ENCODE data around the gene CAP1. TPM values are rescaled to one million over a fixed set of nuclear protein-coding genes. Genes with fewer than 3 reads are reported as not detected.
A peak's percentile ranks its signal among the peaks of the same experiment; 100 is the strongest.

CAP1 gene
- total and polyA plus RNA-seq, 9 of the 15 experiments (the other 6 are each of a cell fraction or from before 2014, with no cell fraction given), result 230 to 658 (median 281) TPM

DNA sequence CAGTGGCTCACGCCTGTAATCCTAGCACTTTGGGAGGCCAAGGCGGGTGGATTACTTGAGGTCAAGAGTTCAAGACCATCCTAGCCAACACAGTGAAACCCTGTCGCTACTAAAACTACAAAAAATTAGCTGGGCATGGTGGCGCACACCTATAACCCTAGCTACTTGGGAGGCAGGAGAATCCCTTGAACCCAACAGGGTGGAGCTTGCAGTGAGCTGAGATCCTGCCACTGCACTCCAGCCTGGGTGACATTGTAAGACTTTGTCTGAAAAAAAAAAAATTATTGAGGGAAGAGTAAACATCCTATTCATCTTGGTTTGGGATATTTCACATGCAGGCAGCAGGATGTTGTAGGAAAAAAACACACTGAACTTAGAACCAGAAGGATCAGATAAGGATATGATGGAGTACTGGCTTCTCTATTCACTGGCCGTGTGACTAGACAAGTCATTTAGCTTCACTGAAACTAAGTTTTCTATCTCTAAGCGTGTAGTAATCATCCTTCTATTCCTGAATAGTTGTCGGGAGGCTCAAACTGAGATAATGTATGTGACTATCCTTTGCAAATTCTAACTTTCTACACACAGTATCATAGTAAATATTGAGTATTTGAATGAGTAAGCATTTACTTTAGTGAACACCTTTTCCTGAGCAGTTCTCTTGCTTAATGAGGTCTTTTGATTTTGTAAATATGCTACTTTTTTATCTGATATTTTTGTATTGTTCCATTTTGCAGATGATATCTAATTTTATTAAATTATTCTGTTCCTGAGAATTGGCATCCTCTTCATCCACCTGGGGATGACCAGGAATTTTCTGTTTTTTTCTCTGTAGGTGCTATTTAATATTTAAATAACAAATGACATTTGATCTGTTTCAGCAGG lies 18.2 kb downstream of the CAP1 start (continued):
- TF ChIP-seq, protein P1, sequence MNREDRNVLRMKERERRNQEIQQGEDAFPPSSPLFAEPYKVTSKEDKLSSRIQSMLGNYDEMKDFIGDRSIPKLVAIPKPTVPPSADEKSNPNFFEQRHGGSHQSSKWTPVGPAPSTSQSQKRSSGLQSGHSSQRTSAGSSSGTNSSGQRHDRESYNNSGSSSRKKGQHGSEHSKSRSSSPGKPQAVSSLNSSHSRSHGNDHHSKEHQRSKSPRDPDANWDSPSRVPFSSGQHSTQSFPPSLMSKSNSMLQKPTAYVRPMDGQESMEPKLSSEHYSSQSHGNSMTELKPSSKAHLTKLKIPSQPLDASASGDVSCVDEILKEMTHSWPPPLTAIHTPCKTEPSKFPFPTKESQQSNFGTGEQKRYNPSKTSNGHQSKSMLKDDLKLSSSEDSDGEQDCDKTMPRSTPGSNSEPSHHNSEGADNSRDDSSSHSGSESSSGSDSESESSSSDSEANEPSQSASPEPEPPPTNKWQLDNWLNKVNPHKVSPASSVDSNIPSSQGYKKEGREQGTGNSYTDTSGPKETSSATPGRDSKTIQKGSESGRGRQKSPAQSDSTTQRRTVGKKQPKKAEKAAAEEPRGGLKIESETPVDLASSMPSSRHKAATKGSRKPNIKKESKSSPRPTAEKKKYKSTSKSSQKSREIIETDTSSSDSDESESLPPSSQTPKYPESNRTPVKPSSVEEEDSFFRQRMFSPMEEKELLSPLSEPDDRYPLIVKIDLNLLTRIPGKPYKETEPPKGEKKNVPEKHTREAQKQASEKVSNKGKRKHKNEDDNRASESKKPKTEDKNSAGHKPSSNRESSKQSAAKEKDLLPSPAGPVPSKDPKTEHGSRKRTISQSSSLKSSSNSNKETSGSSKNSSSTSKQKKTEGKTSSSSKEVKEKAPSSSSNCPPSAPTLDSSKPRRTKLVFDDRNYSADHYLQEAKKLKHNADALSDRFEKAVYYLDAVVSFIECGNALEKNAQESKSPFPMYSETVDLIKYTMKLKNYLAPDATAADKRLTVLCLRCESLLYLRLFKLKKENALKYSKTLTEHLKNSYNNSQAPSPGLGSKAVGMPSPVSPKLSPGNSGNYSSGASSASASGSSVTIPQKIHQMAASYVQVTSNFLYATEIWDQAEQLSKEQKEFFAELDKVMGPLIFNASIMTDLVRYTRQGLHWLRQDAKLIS (CRISPR knock-in tag; IDR thresholded peaks at IDR 0.05), result no peak
- no peak for TF ChIP-seq ZNF717 (CRISPR knock-in tag; IDR thresholded peaks at IDR 0.05)
- 0 out of 2 replicates have a peak, but pooled peaks have one; percentile 76 for TF ChIP-seq ELF2 (CRISPR knock-in tag; IDR thresholded peaks at IDR 0.05)
- TF ChIP-seq MEF2D (tag; conservative IDR thresholded peaks at IDR 0.05; ENCODE audit: low read depth), result no peak
- TF ChIP-seq, protein P2, sequence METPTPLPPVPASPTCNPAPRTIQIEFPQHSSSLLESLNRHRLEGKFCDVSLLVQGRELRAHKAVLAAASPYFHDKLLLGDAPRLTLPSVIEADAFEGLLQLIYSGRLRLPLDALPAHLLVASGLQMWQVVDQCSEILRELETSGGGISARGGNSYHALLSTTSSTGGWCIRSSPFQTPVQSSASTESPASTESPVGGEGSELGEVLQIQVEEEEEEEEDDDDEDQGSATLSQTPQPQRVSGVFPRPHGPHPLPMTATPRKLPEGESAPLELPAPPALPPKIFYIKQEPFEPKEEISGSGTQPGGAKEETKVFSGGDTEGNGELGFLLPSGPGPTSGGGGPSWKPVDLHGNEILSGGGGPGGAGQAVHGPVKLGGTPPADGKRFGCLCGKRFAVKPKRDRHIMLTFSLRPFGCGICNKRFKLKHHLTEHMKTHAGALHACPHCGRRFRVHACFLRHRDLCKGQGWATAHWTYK (CRISPR knock-in tag; IDR thresholded peaks at IDR 0.05), result no peak
- no peak for TF ChIP-seq YY1 (IDR thresholded peaks at IDR 0.05; ENCODE audit: borderline replicate concordance in 1 of 3, control insufficient read depth in 1 of 3, extremely low read depth in 1 of 3, insufficient read depth in 3 of 3, insufficient read length in 1 of 3, insufficient replicate concordance in 2 of 3, low read depth in 1 of 3, low read length in 2 of 3)
- 0 out of 2 replicates have a peak, but pooled peaks have one; percentile 7 for TF ChIP-seq MAFF (IDR thresholded peaks at IDR 0.05; ENCODE audit: low read length)
- TF ChIP-seq, protein P3, sequence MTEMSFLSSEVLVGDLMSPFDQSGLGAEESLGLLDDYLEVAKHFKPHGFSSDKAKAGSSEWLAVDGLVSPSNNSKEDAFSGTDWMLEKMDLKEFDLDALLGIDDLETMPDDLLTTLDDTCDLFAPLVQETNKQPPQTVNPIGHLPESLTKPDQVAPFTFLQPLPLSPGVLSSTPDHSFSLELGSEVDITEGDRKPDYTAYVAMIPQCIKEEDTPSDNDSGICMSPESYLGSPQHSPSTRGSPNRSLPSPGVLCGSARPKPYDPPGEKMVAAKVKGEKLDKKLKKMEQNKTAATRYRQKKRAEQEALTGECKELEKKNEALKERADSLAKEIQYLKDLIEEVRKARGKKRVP (CRISPR knock-in tag; IDR thresholded peaks at IDR 0.05), result no peak; the same call in 1 of the 2 replicates
- no peak for TF ChIP-seq GATA2 (CRISPR knock-in tag; IDR thresholded peaks at IDR 0.05)
- TF ChIP-seq, protein P4, sequence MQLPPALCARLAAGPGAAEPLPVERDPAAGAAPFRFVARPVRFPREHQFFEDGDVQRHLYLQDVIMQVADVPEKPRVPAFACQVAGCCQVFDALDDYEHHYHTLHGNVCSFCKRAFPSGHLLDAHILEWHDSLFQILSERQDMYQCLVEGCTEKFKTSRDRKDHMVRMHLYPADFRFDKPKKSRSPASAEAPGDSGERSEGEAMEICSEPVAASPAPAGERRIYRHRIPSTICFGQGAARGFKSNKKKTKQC (CRISPR knock-in tag; IDR thresholded peaks at IDR 0.05), result no peak
- TF ChIP-seq NFRKB (IDR thresholded peaks at IDR 0.05; ENCODE audit: low read depth), result peak; percentile 61; the same call in 1 of the 2 replicates
- no peak for TF ChIP-seq ZNF561 (CRISPR knock-in tag; conservative IDR thresholded peaks at IDR 0.05)
- 0 out of 4 replicates have a peak, but pooled peaks of 1 of the 2 experiments have one; percentile 33 for TF ChIP-seq TRIM24 (IDR thresholded peaks at IDR 0.05)
- no peak for TF ChIP-seq TRIM25 (IDR thresholded peaks at IDR 0.05; ENCODE audit: borderline replicate concordance)
- no peak for TF ChIP-seq CEBPB (tag; IDR thresholded peaks at IDR 0.05)
- TF ChIP-seq TOE1 (IDR thresholded peaks at IDR 0.05; ENCODE audit: borderline replicate concordance), result no peak
- 0 out of 2 replicates have a peak, but pooled peaks have one; percentile 30 for TF ChIP-seq TOE1 (CRISPR knock-in tag; IDR thresholded peaks at IDR 0.05; ENCODE audit: borderline replicate concordance, low read depth)
- no peak for TF ChIP-seq RBM22 (IDR thresholded peaks at IDR 0.05; ENCODE audit: low read depth, low read length, poor library complexity, severe bottlenecking)
